RWPE1 (cell line): Measurements from ENCODE around the gene SLC35F2.

ENCODE experiments used
- CTCF ChIA-PET: fragments of 350-600 bp; sonication (Branson Sonifier 250); formaldehyde crosslinking; extraction: SDS; loops from one replicate; lab custom pipeline; 2021; lab: Yijun Ruan, JAX
- POLR2A ChIA-PET: fragments of 400-600 bp; formaldehyde crosslinking; extraction: SDS; loops from one replicate; lab custom pipeline; 2020; ENCODE audit warnings: antibody characterized with exemption; ENCODE audit not compliant: low non-redundant PET; lab: Yijun Ruan, JAX
- DNase-seq: peaks from one replicate; pipeline ENCODE4 v3.0.0; 2012; ENCODE audit warnings: low spot score
- H3K27ac ChIP-seq: fragments of 450-650 bp; 2 replicates; pipeline ENCODE4 v1.5.1; 2017
- TF ChIP-seq, protein P1 (sequence below): fragments of 450-650 bp; conservative IDR thresholded peaks from 2 replicates; pipeline ENCODE4 v1.5.1; 2017; ENCODE audit warnings: low read depth, mild to moderate bottlenecking

The SLC35F2 gene

DNA sequence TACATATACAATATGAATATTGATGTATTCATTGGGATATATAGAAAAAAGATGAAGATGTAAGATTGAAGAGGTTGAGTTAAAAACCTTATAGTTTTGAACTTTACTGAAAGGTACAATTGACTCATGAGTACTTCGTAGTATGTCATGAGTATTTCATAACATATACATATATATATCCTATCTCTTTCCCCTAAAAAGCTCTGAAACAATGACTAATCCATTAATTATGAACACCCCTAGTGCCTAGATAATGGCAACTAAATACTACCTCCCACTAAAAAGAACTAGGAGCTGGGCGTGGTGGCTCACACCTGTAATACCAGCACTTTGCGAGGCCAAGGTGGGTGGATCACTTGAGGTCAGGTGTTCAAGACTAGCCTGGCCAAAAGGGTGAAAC is 31.5 kb downstream of the SLC35F2 start:
- peak; percentile 36 for DNase-seq
- H3K27ac ChIP-seq: peak overlapping the region; percentile 67
- ChIA-PET POLR2A (no interaction called here), CTCF (no interaction called here)
- TF ChIP-seq, protein P1, sequence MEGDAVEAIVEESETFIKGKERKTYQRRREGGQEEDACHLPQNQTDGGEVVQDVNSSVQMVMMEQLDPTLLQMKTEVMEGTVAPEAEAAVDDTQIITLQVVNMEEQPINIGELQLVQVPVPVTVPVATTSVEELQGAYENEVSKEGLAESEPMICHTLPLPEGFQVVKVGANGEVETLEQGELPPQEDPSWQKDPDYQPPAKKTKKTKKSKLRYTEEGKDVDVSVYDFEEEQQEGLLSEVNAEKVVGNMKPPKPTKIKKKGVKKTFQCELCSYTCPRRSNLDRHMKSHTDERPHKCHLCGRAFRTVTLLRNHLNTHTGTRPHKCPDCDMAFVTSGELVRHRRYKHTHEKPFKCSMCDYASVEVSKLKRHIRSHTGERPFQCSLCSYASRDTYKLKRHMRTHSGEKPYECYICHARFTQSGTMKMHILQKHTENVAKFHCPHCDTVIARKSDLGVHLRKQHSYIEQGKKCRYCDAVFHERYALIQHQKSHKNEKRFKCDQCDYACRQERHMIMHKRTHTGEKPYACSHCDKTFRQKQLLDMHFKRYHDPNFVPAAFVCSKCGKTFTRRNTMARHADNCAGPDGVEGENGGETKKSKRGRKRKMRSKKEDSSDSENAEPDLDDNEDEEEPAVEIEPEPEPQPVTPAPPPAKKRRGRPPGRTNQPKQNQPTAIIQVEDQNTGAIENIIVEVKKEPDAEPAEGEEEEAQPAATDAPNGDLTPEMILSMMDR: no peak

- no peak overlapping the region for H3K27ac ChIP-seq
- ChIA-PET POLR2A (interaction anchor here (0.6 to 0.9 kb wide), 2 partner anchors 15 to 33 kb away, joined by 6 to 7 read pairs; partner anchors contain the start of gene SLC35F2), CTCF (interaction anchor here (0.6 kb wide), 1 partner anchor 1149 kb away, joined by 3 read pairs; no protein-coding TSS in a partner anchor)
- TF ChIP-seq, protein P1: no peak
- no peak for DNase-seq
Measured at GRCh38 chr11:107825875-107826274, 32.7 kb downstream of the SLC35F2 start.

- no peak for DNase-seq
- peak overlapping the region; percentile 9; the same call in 1 of the 2 replicates for H3K27ac ChIP-seq
- ChIA-PET CTCF (interaction anchor here (0.5 to 0.6 kb wide), 2 partner anchors 10 to 13 kb away, joined by 3 read pairs; no protein-coding TSS in a partner anchor), POLR2A (interaction anchor here (0.6 to 0.9 kb wide), 3 partner anchors 16 to 665 kb away, joined by 4 to 6 read pairs (median 5); no protein-coding TSS in a partner anchor)
- TF ChIP-seq, protein P1: no peak
Measured at GRCh38 chr11:107824668-107825369, 33.8 kb downstream of the SLC35F2 start.

- TF ChIP-seq, protein P1: no peak
- peak overlapping the region; percentile 28; the same call in 1 of the 2 replicates for H3K27ac ChIP-seq
- POLR2A ChIA-PET: no interaction called here
- no peak for DNase-seq
- CTCF ChIA-PET: interaction anchor here (0.6 to 1.0 kb wide), 2 partner anchors 15 to 21 kb away, joined by 3 read pairs; no protein-coding TSS in a partner anchor
Measured at GRCh38 chr11:107821199-107821927, 37.2 kb downstream of the SLC35F2 start.

DNA sequence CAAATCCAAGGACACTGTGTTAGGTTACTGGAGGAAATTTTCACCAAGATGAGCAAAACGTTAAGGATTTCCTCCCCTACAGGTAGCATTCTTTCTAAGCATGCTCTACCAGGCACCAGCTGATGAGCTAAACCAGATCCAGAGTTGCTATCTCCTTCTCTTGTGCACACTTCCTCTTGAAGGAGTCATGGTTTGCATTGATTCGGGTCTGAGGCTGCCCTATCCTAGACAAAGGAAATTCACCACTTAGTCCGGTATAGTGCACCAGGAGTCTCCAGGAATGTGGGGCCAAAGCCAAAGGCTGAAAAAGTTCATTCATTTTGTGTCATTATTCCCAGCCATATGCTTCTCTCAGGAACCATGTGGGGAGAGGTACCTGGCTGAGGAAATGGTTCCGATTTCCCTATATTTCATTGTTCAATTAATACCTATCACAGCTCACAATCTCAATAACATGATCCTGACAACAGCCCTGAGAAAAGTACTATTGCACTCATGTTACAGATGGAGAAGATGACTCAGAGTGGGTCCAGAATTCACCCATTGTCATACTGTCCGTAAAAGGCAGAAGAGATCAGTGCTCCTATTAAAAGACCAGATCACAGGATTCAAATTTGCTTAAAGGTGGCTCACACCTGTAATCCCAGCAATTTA is 39.1 kb downstream of the SLC35F2 start:
- POLR2A ChIA-PET: no interaction called here
- DNase-seq: peak; percentile 25
- CTCF ChIA-PET: no interaction called here
- 0 out of 2 replicates have a peak overlapping the region, but pooled peaks have one; percentile 34 for H3K27ac ChIP-seq
- TF ChIP-seq, protein P1: no peak

- ChIA-PET POLR2A (no interaction called here), CTCF (no interaction called here)
- no peak overlapping the region for H3K27ac ChIP-seq
- TF ChIP-seq, protein P1: no peak
- no peak for DNase-seq
Measured at GRCh38 chr11:107818491-107818890, 40.1 kb downstream of the SLC35F2 start.
